GM10266 (cell line): ENCODE measurements around the gene IGSF1.

Experiments
- DNase-seq: peaks from one replicate; pipeline ENCODE4 v3.0.0; 2012; ENCODE audit errors: extremely low spot score
- TF ChIP-seq, protein P1 (sequence below): IDR thresholded peaks from 2 replicates; pipeline ENCODE4 v1.5.1; 2012; ENCODE audit warnings: mild to moderate bottlenecking, low read depth; ENCODE audit not compliant: control insufficient read depth, insufficient read depth; ENCODE audit errors: missing control alignments

The IGSF1 gene, protein sequence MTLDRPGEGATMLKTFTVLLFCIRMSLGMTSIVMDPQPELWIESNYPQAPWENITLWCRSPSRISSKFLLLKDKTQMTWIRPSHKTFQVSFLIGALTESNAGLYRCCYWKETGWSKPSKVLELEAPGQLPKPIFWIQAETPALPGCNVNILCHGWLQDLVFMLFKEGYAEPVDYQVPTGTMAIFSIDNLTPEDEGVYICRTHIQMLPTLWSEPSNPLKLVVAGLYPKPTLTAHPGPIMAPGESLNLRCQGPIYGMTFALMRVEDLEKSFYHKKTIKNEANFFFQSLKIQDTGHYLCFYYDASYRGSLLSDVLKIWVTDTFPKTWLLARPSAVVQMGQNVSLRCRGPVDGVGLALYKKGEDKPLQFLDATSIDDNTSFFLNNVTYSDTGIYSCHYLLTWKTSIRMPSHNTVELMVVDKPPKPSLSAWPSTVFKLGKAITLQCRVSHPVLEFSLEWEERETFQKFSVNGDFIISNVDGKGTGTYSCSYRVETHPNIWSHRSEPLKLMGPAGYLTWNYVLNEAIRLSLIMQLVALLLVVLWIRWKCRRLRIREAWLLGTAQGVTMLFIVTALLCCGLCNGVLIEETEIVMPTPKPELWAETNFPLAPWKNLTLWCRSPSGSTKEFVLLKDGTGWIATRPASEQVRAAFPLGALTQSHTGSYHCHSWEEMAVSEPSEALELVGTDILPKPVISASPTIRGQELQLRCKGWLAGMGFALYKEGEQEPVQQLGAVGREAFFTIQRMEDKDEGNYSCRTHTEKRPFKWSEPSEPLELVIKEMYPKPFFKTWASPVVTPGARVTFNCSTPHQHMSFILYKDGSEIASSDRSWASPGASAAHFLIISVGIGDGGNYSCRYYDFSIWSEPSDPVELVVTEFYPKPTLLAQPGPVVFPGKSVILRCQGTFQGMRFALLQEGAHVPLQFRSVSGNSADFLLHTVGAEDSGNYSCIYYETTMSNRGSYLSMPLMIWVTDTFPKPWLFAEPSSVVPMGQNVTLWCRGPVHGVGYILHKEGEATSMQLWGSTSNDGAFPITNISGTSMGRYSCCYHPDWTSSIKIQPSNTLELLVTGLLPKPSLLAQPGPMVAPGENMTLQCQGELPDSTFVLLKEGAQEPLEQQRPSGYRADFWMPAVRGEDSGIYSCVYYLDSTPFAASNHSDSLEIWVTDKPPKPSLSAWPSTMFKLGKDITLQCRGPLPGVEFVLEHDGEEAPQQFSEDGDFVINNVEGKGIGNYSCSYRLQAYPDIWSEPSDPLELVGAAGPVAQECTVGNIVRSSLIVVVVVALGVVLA (N-terminal part only)

DNA sequence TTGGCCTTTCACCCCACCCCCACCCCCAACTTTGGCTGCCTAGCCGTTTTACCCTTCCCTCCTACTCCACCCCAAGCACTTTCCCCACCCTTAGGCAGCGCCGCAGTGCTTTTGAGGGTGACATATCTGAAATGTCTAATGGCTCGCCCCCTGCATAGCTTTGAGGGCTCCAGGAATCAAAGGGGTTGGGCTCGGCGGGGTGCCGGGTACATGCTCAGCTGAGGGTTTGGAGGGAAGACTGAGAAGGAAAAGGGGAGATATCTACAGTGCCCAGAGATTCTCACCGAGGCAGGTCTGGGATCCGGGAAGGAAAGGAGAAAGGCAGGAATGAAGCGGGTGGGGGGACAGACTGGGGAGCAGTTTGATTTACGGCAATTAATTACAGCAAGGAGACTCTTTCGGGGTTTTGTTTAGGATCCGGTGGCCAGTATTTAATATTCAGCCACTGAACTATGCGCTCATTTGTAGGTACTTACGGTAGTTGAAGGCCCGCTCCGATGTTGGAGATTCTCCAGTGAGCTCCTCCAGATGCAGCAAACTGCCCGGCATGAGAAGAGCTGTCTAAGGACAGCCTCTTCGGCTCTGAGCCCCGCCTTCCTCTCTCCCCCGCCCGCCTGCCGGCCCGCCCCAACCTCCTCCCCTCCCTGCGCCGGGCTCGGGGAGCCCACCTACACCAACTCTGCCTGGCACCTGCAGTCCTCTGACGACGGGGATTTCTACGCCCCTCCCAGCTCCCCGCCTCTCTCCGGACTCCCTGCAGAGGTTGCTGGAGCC, at the start of gene IGSF1:
Gene IGSF1 (minus strand): TSS at position 569 of the 774 bp plus-strand sequence. CDS start 2,632 bp downstream, outside the sequence.
- no peak for DNase-seq
- TF ChIP-seq, protein P1, sequence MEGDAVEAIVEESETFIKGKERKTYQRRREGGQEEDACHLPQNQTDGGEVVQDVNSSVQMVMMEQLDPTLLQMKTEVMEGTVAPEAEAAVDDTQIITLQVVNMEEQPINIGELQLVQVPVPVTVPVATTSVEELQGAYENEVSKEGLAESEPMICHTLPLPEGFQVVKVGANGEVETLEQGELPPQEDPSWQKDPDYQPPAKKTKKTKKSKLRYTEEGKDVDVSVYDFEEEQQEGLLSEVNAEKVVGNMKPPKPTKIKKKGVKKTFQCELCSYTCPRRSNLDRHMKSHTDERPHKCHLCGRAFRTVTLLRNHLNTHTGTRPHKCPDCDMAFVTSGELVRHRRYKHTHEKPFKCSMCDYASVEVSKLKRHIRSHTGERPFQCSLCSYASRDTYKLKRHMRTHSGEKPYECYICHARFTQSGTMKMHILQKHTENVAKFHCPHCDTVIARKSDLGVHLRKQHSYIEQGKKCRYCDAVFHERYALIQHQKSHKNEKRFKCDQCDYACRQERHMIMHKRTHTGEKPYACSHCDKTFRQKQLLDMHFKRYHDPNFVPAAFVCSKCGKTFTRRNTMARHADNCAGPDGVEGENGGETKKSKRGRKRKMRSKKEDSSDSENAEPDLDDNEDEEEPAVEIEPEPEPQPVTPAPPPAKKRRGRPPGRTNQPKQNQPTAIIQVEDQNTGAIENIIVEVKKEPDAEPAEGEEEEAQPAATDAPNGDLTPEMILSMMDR = no peak

DNA sequence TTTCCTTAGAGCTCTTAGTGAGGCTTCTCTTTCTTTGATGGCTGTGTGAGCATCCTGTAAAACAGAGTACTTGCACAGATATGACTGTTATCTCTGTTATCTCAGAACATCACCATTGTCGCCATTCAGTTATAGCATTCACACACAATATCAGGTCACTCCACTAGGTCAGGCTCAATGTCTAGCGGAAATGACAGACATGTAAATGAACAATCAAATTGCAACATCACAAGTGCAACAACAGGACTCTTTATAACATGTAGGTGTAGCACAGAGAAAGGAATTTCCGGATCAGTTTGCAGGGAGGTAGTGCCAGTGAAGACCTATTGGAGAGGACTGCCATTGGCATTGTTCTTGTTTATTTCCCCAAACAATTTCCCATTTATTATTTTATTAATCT, 43.2 kb upstream of the IGSF1 start:
- TF ChIP-seq, protein P1 = no peak
- no peak for DNase-seq

DNA sequence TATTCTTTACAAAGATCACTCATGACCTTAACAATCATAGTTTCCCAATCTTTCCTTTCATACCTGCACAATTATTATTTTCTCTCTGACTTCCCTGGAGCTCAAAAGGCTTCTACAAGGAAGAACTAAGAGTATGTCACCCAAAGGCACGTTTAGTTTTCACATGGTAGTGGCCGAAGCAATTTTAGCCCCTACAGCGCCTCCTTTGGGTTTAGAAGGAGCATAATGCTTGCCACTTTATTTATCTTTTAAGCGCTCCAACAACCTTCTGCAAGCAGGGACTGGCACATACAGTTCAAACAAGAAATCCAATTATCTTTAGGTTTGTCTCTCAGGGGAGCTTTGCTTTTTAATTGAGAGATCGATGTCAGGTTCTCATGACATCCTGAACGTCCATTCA, 42.0 kb upstream of the IGSF1 start:
- DNase-seq = no peak
- TF ChIP-seq, protein P1 = no peak

DNA sequence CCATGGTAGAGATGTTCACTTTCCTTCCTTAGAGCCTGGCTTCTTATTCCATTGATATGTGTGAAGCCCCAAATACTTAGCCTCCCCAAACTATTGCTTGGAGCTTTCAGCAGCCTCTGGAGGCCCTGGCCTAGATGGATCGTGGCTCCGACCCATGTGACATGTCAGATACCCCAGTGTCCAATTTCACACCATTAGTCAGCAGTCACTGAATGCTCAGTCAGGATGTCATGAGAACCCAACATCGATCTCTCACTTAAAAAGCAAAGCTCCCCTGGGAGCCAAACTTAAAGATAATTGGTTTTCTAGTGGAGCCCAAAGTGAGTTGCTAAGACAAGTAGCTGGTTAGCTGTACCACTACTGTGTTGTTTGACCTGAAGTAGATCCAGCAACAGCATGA, 41.6 kb upstream of the IGSF1 start:
- TF ChIP-seq, protein P1 = no peak
- no peak for DNase-seq

DNA sequence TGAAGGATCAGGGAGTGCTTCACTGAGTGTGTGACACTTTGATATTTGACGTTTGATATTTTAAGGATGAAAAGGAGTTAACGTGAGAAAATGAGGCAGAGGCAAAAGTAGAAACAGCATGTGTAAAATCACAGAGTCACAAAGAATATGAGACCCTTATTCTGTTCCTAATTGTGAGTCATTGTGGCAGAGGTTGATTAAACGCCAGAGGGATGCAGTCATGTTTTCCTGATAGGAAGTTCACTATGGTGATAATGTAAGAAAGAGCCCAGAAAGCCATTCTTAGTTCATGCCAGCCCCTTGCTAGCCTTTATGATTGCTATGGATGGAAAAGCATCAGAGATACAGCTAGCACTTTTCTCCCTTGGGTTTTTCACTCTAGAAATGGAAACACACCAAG, 33.5 kb upstream of the IGSF1 start:
- DNase-seq = no peak
- TF ChIP-seq, protein P1 = no peak

DNA sequence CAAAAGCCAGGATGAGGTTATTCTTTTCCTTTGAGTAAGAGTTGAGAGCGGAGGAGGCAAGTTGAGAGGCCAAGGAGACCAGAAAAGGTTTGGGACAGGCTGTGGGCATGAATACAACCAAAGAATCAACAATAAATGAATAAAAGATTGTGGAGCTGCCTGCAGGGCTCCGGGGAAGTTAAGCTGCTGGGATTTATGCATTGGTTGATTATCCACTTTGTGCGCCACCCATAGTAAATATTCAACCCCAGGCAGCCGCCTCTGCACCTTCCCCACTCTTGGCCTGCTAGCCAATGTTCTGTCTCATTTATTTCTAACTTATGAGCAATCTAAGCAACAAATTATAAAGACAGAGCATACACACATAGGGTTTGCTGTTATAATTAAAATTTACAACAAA, 28.2 kb upstream of the IGSF1 start:
- TF ChIP-seq, protein P1 = no peak
- no peak for DNase-seq
